H9 (cell line): ENCODE results near the gene ETV6. TPM values are rescaled to one million over a fixed set of nuclear protein-coding genes. Genes with fewer than 3 reads are reported as not detected.

ENCODE experiments used
- DNase-seq: peaks from one replicate; pipeline ENCODE4 v3.0.0-alpha.2; 2017
- H2AFZ ChIP-seq: one replicate; pipeline ENCODE4 v1.6.1; 2013; ENCODE audit warnings: mild to moderate bottlenecking, low read length, control low read depth, moderate library complexity
- H2AK5ac ChIP-seq: 2 replicates; pipeline ENCODE4 v1.6.1; 2013; ENCODE audit warnings: low read length, control low read depth, mixed read lengths; ENCODE audit not compliant: insufficient read length
- H2BK120ac ChIP-seq: one replicate; pipeline ENCODE4 v1.6.1; 2013; ENCODE audit warnings: low read depth, mild to moderate bottlenecking, low read length, control low read depth, inconsistent platforms; ENCODE audit not compliant: poor library complexity, severe bottlenecking
- H2BK12ac ChIP-seq: 2 replicates; pipeline ENCODE4 v1.6.1; 2013; ENCODE audit warnings: low read length, control low read depth, mixed read lengths, low read depth; ENCODE audit not compliant: insufficient read length
- H2BK15ac ChIP-seq: 2 replicates; pipeline ENCODE4 v1.6.1; 2013; ENCODE audit warnings: low read depth, low read length, control low read depth
- H2BK20ac ChIP-seq: one replicate; pipeline ENCODE4 v1.6.1; 2013; ENCODE audit warnings: low read depth, mild to moderate bottlenecking, low read length, control low read depth, inconsistent platforms; ENCODE audit not compliant: poor library complexity, severe bottlenecking
- H2BK5ac ChIP-seq: 2 replicates; pipeline ENCODE4 v1.6.1; 2013; ENCODE audit warnings: low read length, control low read depth, mixed read lengths; ENCODE audit not compliant: insufficient read length
- H3K14ac ChIP-seq: 2 replicates; pipeline ENCODE4 v1.6.1; 2013; ENCODE audit warnings: low read length, control low read depth; ENCODE audit not compliant: insufficient read depth
- H3K18ac ChIP-seq: 2 replicates; pipeline ENCODE4 v1.6.1; 2013; ENCODE audit warnings: low read depth, mild to moderate bottlenecking, mixed read lengths, low read length, control low read depth; ENCODE audit not compliant: insufficient read length
- H3K23ac ChIP-seq: 2 replicates; pipeline ENCODE4 v1.6.1; 2013; ENCODE audit warnings: low read length, control low read depth, mixed read lengths, low read depth; ENCODE audit not compliant: insufficient read length
- H3K23me2 ChIP-seq: 2 replicates; pipeline ENCODE4 v1.6.1; 2013; ENCODE audit warnings: low read depth, mild to moderate bottlenecking, mixed read lengths, low read length, control low read depth; ENCODE audit not compliant: insufficient read length, poor library complexity, severe bottlenecking
- H3K27ac ChIP-seq: 2 replicates; pipeline ENCODE4 v1.5.1; 2013; ENCODE audit warnings: low read length, control low read depth, mixed read lengths, low read depth; ENCODE audit not compliant: insufficient read length
- H3K27me3 ChIP-seq: 2 replicates; pipeline ENCODE4 v1.6.1; 2013; ENCODE audit warnings: low read length, control low read depth, inconsistent platforms; ENCODE audit not compliant: insufficient read depth
- H3K4ac ChIP-seq: 2 replicates; pipeline ENCODE4 v1.6.1; 2013; ENCODE audit warnings: low read depth, mild to moderate bottlenecking, control low read depth, inconsistent platforms, low read length, moderate library complexity
- H3K4me1 ChIP-seq: 2 replicates; pipeline ENCODE4 v1.6.1; 2013; ENCODE audit warnings: low read length, control low read depth, inconsistent platforms; ENCODE audit not compliant: insufficient read depth
- H3K4me2 ChIP-seq: 2 replicates; pipeline ENCODE4 v1.6.1; 2013; ENCODE audit warnings: low read length, control low read depth, mixed read lengths; ENCODE audit not compliant: insufficient read length, insufficient read depth
- H3K56ac ChIP-seq: 2 replicates; pipeline ENCODE4 v1.6.1; 2013; ENCODE audit warnings: low read depth, mild to moderate bottlenecking, mixed read lengths, low read length, control low read depth; ENCODE audit not compliant: insufficient read length
- H3K79me1 ChIP-seq: 2 replicates; pipeline ENCODE4 v1.6.1; 2013; ENCODE audit warnings: low read depth, mild to moderate bottlenecking, moderate library complexity, low read length, control low read depth, inconsistent platforms; ENCODE audit not compliant: insufficient read depth, poor library complexity, severe bottlenecking
- H3K79me2 ChIP-seq: 2 replicates; pipeline ENCODE4 v1.6.1; 2013; ENCODE audit warnings: low read length, control low read depth, inconsistent platforms; ENCODE audit not compliant: insufficient read depth
- H3K9ac ChIP-seq: 2 replicates; pipeline ENCODE4 v1.6.1; 2013; ENCODE audit warnings: low read length, control low read depth, mixed read lengths; ENCODE audit not compliant: insufficient read length; ENCODE audit errors: extremely low read depth
- H3K9me3 ChIP-seq: one replicate; pipeline ENCODE4 v1.6.1; 2013; ENCODE audit warnings: low read depth, low read length, inconsistent platforms; ENCODE audit not compliant: control insufficient read depth
- H3T11ph ChIP-seq: one replicate; pipeline ENCODE4 v1.6.1; 2013; ENCODE audit warnings: mild to moderate bottlenecking, low read length, control low read depth, inconsistent platforms
- H4K20me1 ChIP-seq: one replicate; pipeline ENCODE4 v1.6.1; 2013; ENCODE audit not compliant: control insufficient read depth, insufficient read length, insufficient read depth
- H4K5ac ChIP-seq: 2 replicates; pipeline ENCODE4 v1.6.1; 2013; ENCODE audit warnings: low read depth, mild to moderate bottlenecking, mixed read lengths, low read length, control low read depth; ENCODE audit not compliant: insufficient read length
- H4K8ac ChIP-seq: replicated peaks from 2 replicates; pipeline ENCODE4 v1.6.1; 2013; ENCODE audit warnings: low read length, control low read depth, mixed read lengths, low read depth; ENCODE audit not compliant: insufficient read length
- H4K91ac ChIP-seq: 2 replicates; pipeline ENCODE4 v1.6.1; 2013; ENCODE audit warnings: low read depth, mild to moderate bottlenecking, moderate library complexity, mixed read lengths, low read length, control low read depth; ENCODE audit not compliant: insufficient read length
- H3K27ac Mint-ChIP-seq, 3 experiments: 2 replicates in 2 of 3; 3 replicates in 1 of 3; pipeline ENCODE4 v1.8.0; 2020 to 2021; ENCODE audit warnings: mixed read lengths in 3 of 3, mild to moderate bottlenecking in 1 of 3, moderate library complexity in 1 of 3
- H3K27me3 Mint-ChIP-seq: 2 replicates; pipeline ENCODE4 v1.8.0; 2021; ENCODE audit warnings: low read depth, mild to moderate bottlenecking, moderate library complexity, mixed read lengths
- H3K36me3 Mint-ChIP-seq, 3 experiments: 2 replicates in 2 of 3; 3 replicates in 1 of 3; pipeline ENCODE4 v1.8.0; 2020 to 2021; ENCODE audit warnings: low read depth in 3 of 3, mixed read lengths in 3 of 3; ENCODE audit not compliant: insufficient read depth in 1 of 3
- H3K4me1 Mint-ChIP-seq, 2 experiments: 2 replicates each; pipeline ENCODE4 v1.8.0; 2020; ENCODE audit warnings: mixed read lengths in 2 of 2
- H3K4me3 Mint-ChIP-seq, 2 experiments: 2 replicates in 1 of 2; 3 replicates in 1 of 2; pipeline ENCODE4 v1.8.0; 2020 to 2021; ENCODE audit warnings: mild to moderate bottlenecking in 2 of 2, mixed read lengths in 2 of 2, moderate library complexity in 1 of 2
- H3K9me3 Mint-ChIP-seq, 2 experiments: 2 replicates in 1 of 2; 3 replicates in 1 of 2; pipeline ENCODE4 v1.8.0; 2020; ENCODE audit warnings: mild to moderate bottlenecking in 2 of 2, mixed read lengths in 2 of 2, moderate library complexity in 1 of 2
- WGBS: extraction: QIAGEN DNeasy Blood & Tissue Kit; methylation state at CpG from one replicate; pipeline ENCODE4 v1.1.7; 2013; ENCODE audit warnings: missing lambda C conversion rate, low lambda C conversion rate, mixed read lengths; ENCODE audit not compliant: insufficient read length; ENCODE audit errors: extremely low coverage; 5-methylcytosine and 5-hydroxymethylcytosine counted together
- total RNA-seq: library from RNA; stranded (reverse); gene quantifications from 2 replicates; pipeline ENCODE4 v1.2.1, GENCODE V29; 2021
- TF ChIP-seq, protein P1 (sequence below): fragments of 200-600 bp; sonication (generic); conservative IDR thresholded peaks from 3 replicates; pipeline ENCODE4 v1.8.0; 2021; ENCODE audit warnings: antibody characterized with exemption, mild to moderate bottlenecking

Gene ETV6
- total RNA-seq, 1 experiment from 2014 or later, result 28.7 TPM

DNA sequence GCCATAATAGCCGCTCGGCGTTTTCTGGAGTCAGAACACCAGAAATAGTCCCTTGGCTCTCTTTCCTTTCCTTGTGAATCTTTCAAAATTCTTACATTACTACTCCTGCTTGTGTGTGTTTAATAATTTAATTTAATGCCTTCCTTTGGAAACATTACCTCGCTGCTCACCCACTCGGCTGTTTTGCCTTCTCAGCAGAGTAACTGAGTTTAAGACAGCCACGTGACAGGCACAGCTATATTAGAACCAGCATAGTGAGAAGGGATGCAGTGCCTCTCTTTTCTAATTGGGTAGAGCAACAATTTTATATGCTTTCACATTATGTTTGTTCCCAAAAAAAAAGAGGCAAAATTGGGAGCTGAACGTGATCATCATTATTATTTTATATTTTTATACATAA lies 107.6 kb downstream of the ETV6 start:
- Histone ChIP-seq H3K27me3 (no peaks in the 10 kb centered on the region), H2BK20ac (no peak overlapping the region), H3K23ac (no peak overlapping the region), H3K23me2 (no peaks in the 10 kb centered on the region), H2AK5ac (no peak overlapping the region), H4K5ac (no peak overlapping the region), H3K27ac (no peak overlapping the region), H3K9me3 (no peaks in the 10 kb centered on the region), H4K8ac (no peak overlapping the region), H3K14ac (no peak overlapping the region), H2BK15ac (no peak overlapping the region), H2BK5ac (no peak overlapping the region), H3K4ac (no peak overlapping the region), H2BK120ac (no peak overlapping the region), H2AFZ (no peak overlapping the region), H3K79me1 (no peaks in the 10 kb centered on the region), H4K91ac (no peak overlapping the region), H3K4me1 (peaks cover 15% of the 10 kb centered on the region), H3T11ph (no peak overlapping the region), H3K79me2 (no peaks in the 10 kb centered on the region), H2BK12ac (no peak overlapping the region), H3K18ac (no peak overlapping the region), H3K56ac (no peak overlapping the region), H3K4me2 (no peak overlapping the region), H3K9ac (no peak overlapping the region), H4K20me1 (no peaks in the 10 kb centered on the region)
- TF ChIP-seq, protein P1, sequence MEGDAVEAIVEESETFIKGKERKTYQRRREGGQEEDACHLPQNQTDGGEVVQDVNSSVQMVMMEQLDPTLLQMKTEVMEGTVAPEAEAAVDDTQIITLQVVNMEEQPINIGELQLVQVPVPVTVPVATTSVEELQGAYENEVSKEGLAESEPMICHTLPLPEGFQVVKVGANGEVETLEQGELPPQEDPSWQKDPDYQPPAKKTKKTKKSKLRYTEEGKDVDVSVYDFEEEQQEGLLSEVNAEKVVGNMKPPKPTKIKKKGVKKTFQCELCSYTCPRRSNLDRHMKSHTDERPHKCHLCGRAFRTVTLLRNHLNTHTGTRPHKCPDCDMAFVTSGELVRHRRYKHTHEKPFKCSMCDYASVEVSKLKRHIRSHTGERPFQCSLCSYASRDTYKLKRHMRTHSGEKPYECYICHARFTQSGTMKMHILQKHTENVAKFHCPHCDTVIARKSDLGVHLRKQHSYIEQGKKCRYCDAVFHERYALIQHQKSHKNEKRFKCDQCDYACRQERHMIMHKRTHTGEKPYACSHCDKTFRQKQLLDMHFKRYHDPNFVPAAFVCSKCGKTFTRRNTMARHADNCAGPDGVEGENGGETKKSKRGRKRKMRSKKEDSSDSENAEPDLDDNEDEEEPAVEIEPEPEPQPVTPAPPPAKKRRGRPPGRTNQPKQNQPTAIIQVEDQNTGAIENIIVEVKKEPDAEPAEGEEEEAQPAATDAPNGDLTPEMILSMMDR, result no peak
- H3K27me3 Mint-ChIP-seq, result no peaks in the 10 kb centered on the region
- peaks cover 0 to 4% (median 4%) of the 10 kb centered on the region in 3 experiments; a peak in 1 of 7 replicates for H3K36me3 Mint-ChIP-seq
- peak overlapping the region in 1 of 3 experiments; percentile 73; a peak in 2 of 7 replicates for H3K27ac Mint-ChIP-seq
- H3K4me3 Mint-ChIP-seq, result no peak overlapping the region
- no peaks in the 10 kb centered on the region for H3K9me3 Mint-ChIP-seq
- no peak for DNase-seq
- no CpG with 5 or more reads among the region's 7 CpGs for WGBS
- peaks cover 40 to 46% of the 10 kb centered on the region in 2 experiments for H3K4me1 Mint-ChIP-seq
